GM18498 (cell line): Measurements from ENCODE around the gene SOWAHA.
"Not testable (repeated sequence)": the region's sequence is repeated elsewhere in the genome, so short reads cannot be mapped to it uniquely, and the experiment has no call there.

Source experiments
- ATAC-seq: cut with Tn5 transposase; IDR thresholded peaks from one replicate; pipeline ENCODE4 v1.9.1; 2021; ENCODE audit warnings: mild to moderate bottlenecking, moderate library complexity; ENCODE audit not compliant: unreplicated experiment

SOWAHA gene

GRCh38 chr5:132777209-132778069, 35.7 kb upstream of the SOWAHA start, which contains the start of gene SEPTIN8:
Gene SEPTIN8, minus strand, starts transcription at chr5:132777239. Its CDS starts 102 bp downstream, at chr5:132777137.
- peak; percentile 71 for ATAC-seq

GRCh38 chr5:132778129-132778528, 35.0 kb upstream of the SOWAHA start:
- no peak for ATAC-seq

DNA sequence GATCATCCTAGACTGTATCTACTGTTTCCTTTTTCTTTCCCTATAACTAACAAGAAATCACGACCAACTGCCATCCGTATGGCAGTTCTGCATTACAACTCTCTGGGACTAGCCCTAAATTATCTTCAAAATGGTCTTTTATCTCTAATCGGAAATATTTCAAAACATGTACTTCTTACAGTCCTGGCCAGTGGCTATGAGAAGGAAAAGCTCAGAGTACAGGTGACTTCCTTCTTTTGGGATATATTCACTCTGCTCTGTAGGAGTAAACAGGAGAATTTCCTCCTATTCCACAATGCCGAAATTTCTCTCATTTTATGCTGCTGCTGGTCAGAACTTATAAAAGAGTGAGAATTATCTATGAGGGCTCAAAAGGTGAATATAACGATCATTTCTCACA, 34.2 kb upstream of the SOWAHA start:
- no peak for ATAC-seq

- ATAC-seq, result no peak
Measured at GRCh38 chr5:132779961-132780360, 33.1 kb upstream of the SOWAHA start.

GRCh38 chr5:132780577-132780976, 32.5 kb upstream of the SOWAHA start:
- no peak for ATAC-seq

DNA sequence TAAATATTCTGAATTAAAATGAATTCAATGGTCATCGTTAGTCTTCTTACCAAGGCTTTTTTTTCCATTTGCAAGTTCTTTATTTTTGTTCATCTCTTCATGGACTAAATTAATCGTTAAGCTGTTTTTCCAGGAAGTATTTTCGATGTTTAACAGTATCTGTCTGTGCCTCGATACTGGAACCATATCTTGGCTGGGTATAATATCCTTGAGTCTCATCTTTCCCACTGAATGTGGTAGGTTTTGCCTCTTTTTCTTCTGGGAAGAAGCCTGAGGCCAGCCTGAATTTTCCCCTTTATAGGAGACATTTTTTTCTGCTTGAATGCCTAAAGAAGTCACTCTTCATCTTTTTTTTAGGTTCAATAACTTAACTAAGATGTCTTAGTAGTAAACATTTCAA, 32.1 kb upstream of the SOWAHA start:
- no peak for ATAC-seq

DNA sequence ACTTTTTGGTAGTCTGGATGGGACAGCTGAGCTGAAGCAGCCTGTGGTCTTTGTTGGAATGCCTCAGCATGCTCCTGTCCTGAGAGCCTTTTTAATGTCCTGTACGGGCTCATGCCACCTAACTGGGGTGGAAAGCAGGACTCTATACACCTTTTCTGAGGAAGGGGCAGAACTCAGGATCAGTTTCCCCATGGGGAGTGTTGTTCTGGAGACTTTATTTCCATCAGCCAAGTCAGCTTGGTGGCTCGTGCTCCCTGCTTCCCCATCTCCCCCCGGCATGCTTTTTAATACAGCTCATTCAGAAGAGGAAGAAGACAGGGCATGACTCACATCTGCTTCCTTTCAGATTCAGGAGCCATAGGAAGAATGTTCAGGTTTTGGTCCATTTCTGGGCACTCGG, 31.0 kb upstream of the SOWAHA start:
- ATAC-seq, result no peak

GRCh38 chr5:132785365-132785764, 27.7 kb upstream of the SOWAHA start:
- ATAC-seq, result no peak

GRCh38 chr5:132785864-132786263, 27.2 kb upstream of the SOWAHA start:
- no peak for ATAC-seq

DNA sequence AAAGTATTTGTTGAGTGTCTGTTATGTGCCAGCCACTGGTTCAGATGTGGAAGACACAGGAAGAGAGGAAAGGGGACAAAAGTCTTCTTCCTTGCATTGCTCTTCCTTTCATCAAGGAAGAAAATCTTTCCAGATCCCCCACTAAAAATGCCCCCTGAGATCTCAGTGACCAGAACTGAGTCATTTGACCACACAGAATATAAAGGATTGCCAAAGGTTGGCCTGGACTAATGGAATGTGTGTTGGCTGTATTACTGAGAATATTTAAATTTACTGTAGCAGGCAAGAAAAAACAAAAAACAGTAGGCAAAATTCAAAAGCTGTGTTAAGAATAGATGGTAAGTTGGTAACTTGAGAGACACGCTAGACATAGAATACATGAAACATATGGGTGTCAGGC, 26.0 kb upstream of the SOWAHA start:
- ATAC-seq, result no peak

- ATAC-seq, result no peak
Measured at GRCh38 chr5:132788508-132788907, 24.6 kb upstream of the SOWAHA start.

DNA sequence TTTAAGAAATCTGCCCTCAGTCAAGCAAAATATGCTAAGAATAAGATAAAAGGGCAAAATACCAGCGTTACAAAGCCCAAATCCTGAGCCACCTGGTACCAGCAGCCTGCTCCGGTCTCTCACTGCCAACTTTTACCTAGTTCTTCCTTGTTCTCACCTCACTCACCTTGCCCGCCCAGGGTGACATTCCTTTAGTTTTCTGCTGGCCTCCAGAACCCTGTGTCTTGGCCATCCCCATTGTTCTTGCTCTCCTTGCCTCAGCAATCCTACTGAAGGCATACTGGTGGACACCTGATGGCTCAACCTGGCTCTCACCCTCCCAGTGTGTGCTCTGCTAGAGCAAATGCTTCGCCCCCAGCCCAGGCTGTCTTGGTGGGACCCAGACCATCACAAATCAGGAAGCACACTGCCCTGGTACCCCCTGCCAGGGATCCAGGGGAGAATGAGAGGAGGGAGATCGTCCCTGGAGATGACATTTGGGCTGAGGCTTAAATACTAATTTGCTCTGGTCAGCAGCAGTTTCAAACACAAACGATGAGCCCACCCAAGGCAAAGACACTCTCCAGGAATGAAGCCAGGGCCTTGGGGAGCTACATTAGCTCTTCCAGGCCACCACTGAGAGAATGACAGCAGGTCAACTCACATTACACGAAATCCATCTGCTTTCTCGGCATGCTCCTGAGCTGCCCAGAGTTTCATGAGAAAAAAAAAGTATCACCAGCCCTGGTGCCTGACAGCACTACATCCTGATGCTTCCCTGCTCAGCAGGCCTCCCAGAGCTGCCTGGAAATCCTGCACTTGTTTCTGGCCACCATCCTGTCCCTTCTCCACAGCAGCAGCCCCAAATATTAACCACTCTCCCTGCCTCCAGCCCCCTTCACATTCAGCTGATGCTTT, 23.9 kb upstream of the SOWAHA start:
- no peak for ATAC-seq

DNA sequence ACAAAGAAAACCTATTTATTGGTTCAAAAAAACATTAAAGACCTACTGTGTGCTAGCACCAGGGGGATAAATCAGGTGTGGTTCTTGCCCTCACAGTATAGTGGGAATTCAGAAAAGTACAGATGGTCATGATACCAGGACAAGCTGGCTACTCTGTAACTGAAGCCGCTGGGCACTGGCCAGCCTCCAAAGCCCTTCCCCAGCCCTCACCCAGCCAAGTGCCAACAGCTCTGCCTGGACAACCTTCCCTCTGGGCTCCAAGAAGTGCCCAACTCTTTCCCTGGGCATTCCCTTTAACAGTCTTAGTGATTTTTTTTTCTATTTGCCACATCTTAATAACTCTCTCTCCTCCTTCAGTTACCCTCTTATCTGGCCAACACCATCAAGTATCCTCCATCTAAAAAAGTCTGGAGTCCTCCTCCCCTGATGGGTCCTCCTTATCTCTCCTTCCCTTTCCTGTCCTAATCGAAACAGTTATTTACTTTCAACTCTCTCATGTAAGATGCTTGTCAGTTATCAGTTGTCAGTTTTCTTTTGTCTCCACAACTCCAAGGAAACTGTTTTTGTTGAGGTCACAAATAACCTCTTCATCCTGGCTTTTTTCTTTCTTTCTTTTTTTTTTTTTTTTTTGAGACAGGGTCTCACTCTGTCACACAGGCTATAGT, 22.8 kb upstream of the SOWAHA start:
- ATAC-seq, result no peak

DNA sequence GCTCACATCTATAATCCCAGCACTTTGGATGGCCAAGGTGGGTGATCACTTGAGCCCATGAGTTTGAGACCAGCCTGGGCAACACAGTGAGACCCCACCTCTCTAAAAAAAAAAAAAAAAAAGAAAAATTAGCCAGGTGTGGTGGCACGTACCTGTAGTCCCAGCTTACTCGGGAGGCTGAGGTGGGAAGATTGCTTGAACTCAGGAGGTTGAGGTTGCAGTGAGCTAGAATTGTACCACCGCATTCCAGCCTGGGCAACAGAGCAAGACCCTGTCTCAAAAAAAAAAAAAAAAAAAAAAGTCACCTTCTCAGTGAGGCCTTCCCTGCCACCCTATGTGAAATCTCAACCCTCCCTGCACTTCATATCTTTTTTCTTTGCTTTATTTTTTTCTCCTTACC, 22.1 kb upstream of the SOWAHA start:
- no peak for ATAC-seq

DNA sequence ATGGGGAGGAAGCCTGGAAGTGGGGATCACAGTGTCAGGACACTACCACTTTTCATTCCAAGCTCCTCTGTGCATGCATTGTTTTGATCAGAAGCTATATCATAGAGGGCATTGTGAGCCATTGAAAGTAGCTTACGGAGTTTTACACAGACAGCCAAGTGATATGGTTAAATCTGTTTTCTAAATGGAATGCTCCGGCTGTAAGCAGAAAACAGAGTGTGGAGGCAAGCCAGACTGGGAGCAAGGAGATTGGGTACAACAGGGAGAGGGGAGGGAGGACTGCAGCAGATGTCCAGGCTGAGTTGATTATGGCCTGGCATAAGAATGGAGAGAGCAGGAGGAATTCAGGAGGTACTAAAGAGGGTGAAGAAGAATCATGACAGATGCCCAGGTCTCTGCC, 15.5 kb upstream of the SOWAHA start:
- ATAC-seq, result no peak

DNA sequence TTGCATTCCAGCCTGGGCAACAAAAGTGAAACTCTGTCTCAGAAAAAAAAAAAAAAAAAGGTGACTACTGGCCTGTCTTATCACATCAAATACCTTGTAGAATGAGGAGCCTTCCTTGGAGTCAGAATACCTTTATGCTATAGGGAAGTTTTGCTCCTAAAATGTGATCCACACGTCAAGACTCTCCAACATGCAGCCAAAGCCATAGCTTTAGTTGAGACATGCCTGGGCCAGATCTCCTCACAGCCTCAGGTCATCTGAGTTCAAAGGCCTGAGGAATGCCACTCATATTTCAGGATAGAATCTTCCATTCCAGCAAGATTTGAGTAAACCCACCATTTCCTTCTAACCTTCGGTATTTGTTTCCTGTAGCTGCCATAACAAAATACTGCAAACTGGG, 13.7 kb upstream of the SOWAHA start:
- ATAC-seq, result no peak

- no peak for ATAC-seq
Measured at GRCh38 chr5:132800545-132800944, 12.6 kb upstream of the SOWAHA start.

DNA sequence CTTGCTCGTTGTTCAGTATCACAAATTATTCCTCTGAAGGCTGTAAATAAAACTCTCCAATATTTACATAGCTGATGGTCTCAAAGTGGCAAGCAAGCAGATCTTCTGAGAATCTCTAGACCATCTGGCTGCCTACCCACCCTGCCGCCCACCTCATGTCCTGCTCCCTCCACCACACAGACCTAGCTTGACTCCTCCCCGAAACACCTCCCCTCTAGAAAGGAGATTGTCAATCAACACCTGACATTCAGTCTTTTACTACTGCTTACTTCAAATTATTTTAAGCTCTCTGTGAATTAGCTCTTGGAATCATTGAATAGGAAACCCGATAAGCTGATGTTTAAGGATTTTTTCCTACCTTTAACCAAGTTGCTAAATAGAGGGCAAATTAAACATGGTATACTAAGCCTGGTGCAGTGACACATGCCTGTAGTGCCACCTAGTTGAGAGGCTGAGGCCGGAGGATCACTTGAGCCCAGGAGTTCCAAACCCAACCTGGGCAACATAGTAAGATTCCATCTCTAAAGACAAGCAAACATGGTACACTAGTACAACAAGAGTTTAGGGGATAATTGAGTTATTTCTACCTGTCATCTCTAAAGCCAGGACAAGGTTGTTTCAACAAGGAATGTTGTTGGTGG, 10.9 kb upstream of the SOWAHA start:
- no peak for ATAC-seq

DNA sequence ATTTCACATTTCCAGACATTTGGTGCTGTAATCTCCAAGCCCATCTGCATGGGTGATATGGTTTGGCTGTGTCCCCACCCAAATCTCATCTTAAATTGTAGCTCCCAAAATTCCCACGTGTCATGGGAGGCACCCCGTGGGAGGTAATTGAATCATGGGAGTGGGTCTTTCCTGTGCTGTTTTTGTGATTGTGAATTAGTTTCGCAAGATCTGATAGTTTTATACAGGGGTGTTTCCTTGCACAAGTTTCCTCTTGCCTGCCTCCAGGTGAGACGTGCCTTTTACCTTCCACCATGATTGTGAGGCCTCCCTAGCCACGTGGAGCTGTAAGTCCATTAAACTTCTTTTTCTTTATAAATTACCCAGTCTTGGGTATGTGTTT, 10.4 kb upstream of the SOWAHA start:
- ATAC-seq, result not testable (repeated sequence)

- not testable (repeated sequence) for ATAC-seq
Measured at GRCh38 chr5:132804219-132804618, 8.9 kb upstream of the SOWAHA start.

- ATAC-seq, result not testable (repeated sequence)
Measured at GRCh38 chr5:132805872-132806271, 7.2 kb upstream of the SOWAHA start.
